ENCODE data around the gene DZIP1. TPM values are rescaled to one million over a fixed set of nuclear protein-coding genes. Genes with fewer than 3 reads are reported as not detected.

Gene DZIP1
- total and polyA plus RNA-seq, 2 of the 8 experiments (the other 6 are each of a cell fraction or from before 2014, with no cell fraction given) = 7.6 to 24.6 TPM

- Histone ChIP-seq H3K23me2 (ENCODE audit: low read depth, low read length) (no peaks in the 10 kb centered on the region), H4K8ac (ENCODE audit: extremely low read depth, insufficient read depth, low read length) (no peak overlapping the region), H4K91ac (replicated peaks; ENCODE audit: insufficient read length, low read length) (no peak overlapping the region), H2BK12ac (ENCODE audit: low read depth, low read length) (no peak overlapping the region), H3K27ac (ENCODE audit: low read depth, low read length) (no peak overlapping the region), H3K79me1 (ENCODE audit: low read depth, low read length) (no peaks in the 10 kb centered on the region), H4K5ac (ENCODE audit: insufficient read length, low read depth, low read length) (no peak overlapping the region), H3K4ac (replicated peaks; ENCODE audit: insufficient read length, low read depth, low read length) (no peak overlapping the region), H2BK5ac (ENCODE audit: low read depth, low read length) (no peak overlapping the region), H3K14ac (ENCODE audit: insufficient read length) (no peak overlapping the region), H3K9ac (replicated peaks in 1 of 4; ENCODE audit: extremely low read depth in 1 of 4, low read depth in 3 of 4, low read length in 3 of 4) (no peak overlapping the region), H3K79me2 (ENCODE audit: control insufficient read depth in 1 of 2, insufficient read depth in 2 of 2, low read length in 2 of 2) (no peaks in the 10 kb centered on the region), H2BK20ac (ENCODE audit: low read length) (no peak overlapping the region), H4K20me1 (replicated peaks in 1 of 2; ENCODE audit: control insufficient read depth in 1 of 2, insufficient read depth in 2 of 2, low read length in 2 of 2) (peaks cover 0 to 3% of the 10 kb centered on the region in 2 experiments), H2AFZ (ENCODE audit: low read length) (no peak overlapping the region), H3K4me1 (replicated peaks in 1 of 4; ENCODE audit: control insufficient read depth in 3 of 4, insufficient read depth in 4 of 4, low read length in 3 of 4) (no peaks in the 10 kb centered on the region), H3K27me3 (replicated peaks in 1 of 4; ENCODE audit: control insufficient read depth in 3 of 4, extremely low read depth in 1 of 4, insufficient read depth in 3 of 4, low read length in 3 of 4) (no peaks in the 10 kb centered on the region), H3K23ac (ENCODE audit: insufficient read length) (no peak overlapping the region), H2BK120ac (replicated peaks; ENCODE audit: low read depth, low read length) (no peak overlapping the region), H2BK15ac (ENCODE audit: low read length) (no peak overlapping the region), H3K36me3 (ENCODE audit: control insufficient read depth in 2 of 4, insufficient read depth in 4 of 4, low read length in 3 of 4) (peaks cover 0 to 3% (median 0%) of the 10 kb centered on the region in 4 experiments; a peak in 1 of 8 replicates), H3K18ac (ENCODE audit: extremely low read depth, low read length) (no peak overlapping the region), H3K56ac (replicated peaks; ENCODE audit: insufficient read length, low read depth, low read length) (no peak overlapping the region), H2AK5ac (ENCODE audit: low read depth, low read length) (no peak overlapping the region), H3K4me2 (ENCODE audit: insufficient read depth in 1 of 2, low read depth in 2 of 2, low read length in 2 of 2) (no peak overlapping the region), H3K9me3 (ENCODE audit: insufficient read depth in 2 of 2, low read depth in 1 of 2, low read length in 1 of 2) (no peaks in the 10 kb centered on the region), H3K4me3 (ENCODE audit: extremely low read depth in 1 of 4, insufficient read depth in 2 of 4, low read depth in 3 of 4, low read length in 4 of 4) (no peak overlapping the region)
- no peak for FAIRE-seq
- 85% methylated on average over 2 of the region's 2 CpGs; no CpG with 5 or more reads in 1 of the 2 experiments for WGBS, 2 experiments (ENCODE audit: extremely low coverage in 1 of 2, insufficient coverage in 1 of 2, insufficient read length in 1 of 2, insufficient replicate concordance in 2 of 2, low coverage in 1 of 2, low lambda C conversion rate in 2 of 2, missing lambda C conversion rate in 1 of 2)
- POLR2A ChIA-PET (ENCODE audit: partially characterized antibody) = no interaction called here
- CTCF ChIA-PET (ENCODE audit: partially characterized antibody) = interaction anchor here (0.5 to 1.0 kb wide), 2 partner anchors 28 to 378 kb away, joined by 3 read pairs; no protein-coding TSS in a partner anchor
- DNase-seq (ENCODE audit: low read depth in 1 of 2, low spot score in 2 of 2) = no peak
- TF ChIP-seq SIN3A (conservative IDR thresholded peaks at IDR 0.05 in 1 of 2, IDR thresholded peaks at IDR 0.05 in 1 of 2; ENCODE audit: low read depth in 1 of 2, low read length in 2 of 2) (no peak), MAX (IDR thresholded peaks at IDR 0.05) (no peak), SAP30 (IDR thresholded peaks at IDR 0.05; ENCODE audit: insufficient read depth, insufficient replicate concordance, low read length) (no peak), HDAC2 (IDR thresholded peaks at IDR 0.05; ENCODE audit: borderline replicate concordance in 1 of 2, low read depth in 2 of 2, low read length in 2 of 2) (no peak), E2F6 (IDR thresholded peaks at IDR 0.05) (no peak), RNF2 (IDR thresholded peaks at IDR 0.05; ENCODE audit: borderline replicate concordance, low read depth, low read length, missing control alignments, poor library complexity, severe bottlenecking) (no peak), CTBP2 (IDR thresholded peaks at IDR 0.05; ENCODE audit: borderline replicate concordance, insufficient read depth, insufficient read length, low read length) (no peak)
- TF ChIP-seq, protein P1, sequence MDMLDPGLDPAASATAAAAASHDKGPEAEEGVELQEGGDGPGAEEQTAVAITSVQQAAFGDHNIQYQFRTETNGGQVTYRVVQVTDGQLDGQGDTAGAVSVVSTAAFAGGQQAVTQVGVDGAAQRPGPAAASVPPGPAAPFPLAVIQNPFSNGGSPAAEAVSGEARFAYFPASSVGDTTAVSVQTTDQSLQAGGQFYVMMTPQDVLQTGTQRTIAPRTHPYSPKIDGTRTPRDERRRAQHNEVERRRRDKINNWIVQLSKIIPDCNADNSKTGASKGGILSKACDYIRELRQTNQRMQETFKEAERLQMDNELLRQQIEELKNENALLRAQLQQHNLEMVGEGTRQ (IDR thresholded peaks at IDR 0.05; ENCODE audit: low read length) = no peak
Observed at GRCh38 chr13:95568131-95568530, 76.4 kb downstream of the DZIP1 start.

Data from H1 (cell line).